ENCODE results near the gene DNAJC27.

Gene DNAJC27

DNA sequence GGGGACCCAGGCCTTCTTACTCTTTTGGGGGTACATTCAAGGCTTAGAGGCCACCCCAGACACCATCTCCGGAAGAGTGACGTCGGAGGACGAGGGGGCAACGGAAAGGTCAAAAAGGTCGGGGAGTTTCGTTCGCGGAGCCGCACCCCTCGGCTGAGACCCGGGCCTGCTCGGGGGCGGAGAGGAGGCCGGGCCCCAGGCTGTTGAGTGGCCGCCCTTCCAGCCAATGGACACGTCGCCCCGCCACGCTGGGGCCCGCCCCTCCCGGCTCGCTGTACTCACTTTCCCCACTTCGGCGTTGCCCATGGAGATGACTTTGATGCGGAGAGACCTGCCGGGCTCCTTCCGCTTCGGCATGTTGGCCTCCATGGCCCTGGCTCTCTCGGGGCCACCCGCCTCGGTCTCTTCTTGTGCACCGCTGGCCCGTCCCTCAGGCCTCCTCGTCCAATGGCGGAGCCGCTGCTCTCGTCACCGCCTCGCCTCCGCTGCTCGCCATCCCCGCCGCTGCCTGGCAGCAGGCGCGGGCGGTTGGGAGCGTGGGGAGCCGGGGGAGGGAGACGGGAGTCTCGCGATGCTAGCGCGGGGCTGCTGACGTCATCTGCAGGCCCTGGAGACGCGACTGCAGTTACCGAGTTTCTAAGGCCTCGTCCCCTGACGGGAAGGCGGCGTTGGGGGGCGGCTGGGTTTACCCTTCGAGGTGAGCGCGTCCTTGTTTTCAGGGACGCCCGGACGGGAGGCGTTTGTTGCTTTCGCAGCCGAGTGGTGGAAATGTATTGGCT lies at the start of gene DNAJC27:
DNAJC27 (minus strand) TSS at position 420 of the 779 bp plus-strand sequence; CDS start at position 369, 51 bp downstream.
- TF ChIP-seq GATA3 (IDR thresholded peaks at IDR 0.05; ENCODE audit: low read depth, low read length) (no peak), GATA2 (IDR thresholded peaks at IDR 0.05; ENCODE audit: low read depth, low read length) (no peak)

GRCh38 chr2:25018681-25019080 lies 46.9 kb upstream of the DNAJC27 start:
- TF ChIP-seq GATA2 (IDR thresholded peaks at IDR 0.05; ENCODE audit: low read depth, low read length) (no peak), GATA3 (IDR thresholded peaks at IDR 0.05; ENCODE audit: low read depth, low read length) (no peak)

- TF ChIP-seq GATA3 (IDR thresholded peaks at IDR 0.05; ENCODE audit: low read depth, low read length), result peak; percentile 97
- TF ChIP-seq GATA2 (IDR thresholded peaks at IDR 0.05; ENCODE audit: low read depth, low read length), result peak; percentile 99
Observed at GRCh38 chr2:25014631-25015030, 42.9 kb upstream of the DNAJC27 start.

GRCh38 chr2:25009954-25010353 lies 38.2 kb upstream of the DNAJC27 start:
- TF ChIP-seq GATA3 (IDR thresholded peaks at IDR 0.05; ENCODE audit: low read depth, low read length), result no peak
- TF ChIP-seq GATA2 (IDR thresholded peaks at IDR 0.05; ENCODE audit: low read depth, low read length), result no peak

DNA sequence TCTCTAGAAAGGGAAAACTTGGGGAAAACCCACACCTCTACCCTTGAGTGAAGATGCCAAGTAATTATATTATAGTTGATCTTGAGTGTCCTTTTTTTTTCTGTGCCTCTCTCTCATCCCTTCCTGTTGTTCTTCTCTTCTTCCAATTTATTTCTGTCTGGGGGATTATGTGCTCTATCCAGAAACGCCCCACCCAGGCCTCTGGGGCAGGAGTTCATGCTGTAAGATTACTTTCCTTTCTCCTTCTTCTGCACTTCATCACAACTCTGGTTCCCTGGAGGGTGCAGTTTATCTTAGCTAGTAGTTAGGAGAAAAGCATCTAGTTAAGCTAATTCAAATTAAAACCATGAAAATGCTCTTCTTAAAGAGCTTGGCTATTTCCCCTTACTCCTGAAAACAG lies 30.3 kb upstream of the DNAJC27 start:
- TF ChIP-seq GATA3 (IDR thresholded peaks at IDR 0.05; ENCODE audit: low read depth, low read length) (no peak), GATA2 (IDR thresholded peaks at IDR 0.05; ENCODE audit: low read depth, low read length) (no peak)

- no peak for TF ChIP-seq GATA3 (IDR thresholded peaks at IDR 0.05; ENCODE audit: low read depth, low read length)
- no peak for TF ChIP-seq GATA2 (IDR thresholded peaks at IDR 0.05; ENCODE audit: low read depth, low read length)
Observed at GRCh38 chr2:25001325-25001637, 29.5 kb upstream of the DNAJC27 start.

DNA sequence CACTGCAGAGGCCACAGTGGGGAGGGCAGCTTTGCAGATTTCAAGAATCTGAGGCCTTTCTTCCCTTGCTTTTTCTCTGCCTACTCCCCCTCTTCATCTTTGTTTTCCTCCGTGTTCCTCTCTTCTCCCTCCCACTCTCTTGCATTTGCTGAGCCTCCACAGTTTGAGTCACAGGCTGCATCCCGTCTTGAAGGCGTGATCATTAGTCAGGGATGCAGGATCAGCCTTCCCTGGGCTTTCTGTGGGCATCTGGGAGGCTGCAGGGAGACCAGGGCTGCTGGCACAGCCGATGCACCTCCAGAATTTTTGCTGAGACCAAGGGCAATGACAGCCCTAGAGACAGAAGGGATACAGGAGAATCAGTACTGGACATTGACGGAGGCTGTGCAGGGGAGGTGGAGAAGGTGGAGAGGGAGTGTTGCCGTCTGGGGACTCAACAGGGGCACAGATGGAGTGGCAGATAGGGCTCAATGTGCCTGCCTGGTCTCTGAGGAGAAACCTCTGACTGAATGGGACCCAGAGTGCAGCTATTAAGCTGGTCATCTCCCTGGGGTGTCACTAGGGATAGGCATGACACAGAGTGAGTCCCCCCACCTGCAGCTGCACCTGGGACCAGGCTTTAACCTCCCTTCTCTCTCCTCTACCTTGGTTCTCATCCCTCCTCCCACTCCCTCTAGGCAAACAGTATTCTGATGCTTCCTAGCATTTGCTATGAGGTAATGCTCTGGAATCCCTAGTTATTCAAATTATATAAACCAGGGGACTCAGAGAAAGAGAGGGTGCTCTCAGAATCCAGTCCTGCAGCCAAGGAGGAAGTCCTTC lies 29.0 kb upstream of the DNAJC27 start:
- TF ChIP-seq GATA3 (IDR thresholded peaks at IDR 0.05; ENCODE audit: low read depth, low read length) (no peak), GATA2 (IDR thresholded peaks at IDR 0.05; ENCODE audit: low read depth, low read length) (peak; percentile 82)

- TF ChIP-seq GATA3 (IDR thresholded peaks at IDR 0.05; ENCODE audit: low read depth, low read length) (no peak), GATA2 (IDR thresholded peaks at IDR 0.05; ENCODE audit: low read depth, low read length) (no peak)
Observed at GRCh38 chr2:25000036-25000435, 28.3 kb upstream of the DNAJC27 start.

- TF ChIP-seq GATA3 (IDR thresholded peaks at IDR 0.05; ENCODE audit: low read depth, low read length) (no peak), GATA2 (IDR thresholded peaks at IDR 0.05; ENCODE audit: low read depth, low read length) (no peak)
Observed at GRCh38 chr2:24994146-24994724, 22.5 kb upstream of the DNAJC27 start.

- TF ChIP-seq GATA2 (IDR thresholded peaks at IDR 0.05; ENCODE audit: low read depth, low read length) (no peak; the same call in 1 of the 2 replicates), GATA3 (IDR thresholded peaks at IDR 0.05; ENCODE audit: low read depth, low read length) (no peak)
Observed at GRCh38 chr2:24993406-24994145, 21.8 kb upstream of the DNAJC27 start.

- TF ChIP-seq GATA3 (IDR thresholded peaks at IDR 0.05; ENCODE audit: low read depth, low read length), result no peak
- TF ChIP-seq GATA2 (IDR thresholded peaks at IDR 0.05; ENCODE audit: low read depth, low read length), result no peak
Observed at GRCh38 chr2:24986372-24986771, 14.6 kb upstream of the DNAJC27 start.

DNA sequence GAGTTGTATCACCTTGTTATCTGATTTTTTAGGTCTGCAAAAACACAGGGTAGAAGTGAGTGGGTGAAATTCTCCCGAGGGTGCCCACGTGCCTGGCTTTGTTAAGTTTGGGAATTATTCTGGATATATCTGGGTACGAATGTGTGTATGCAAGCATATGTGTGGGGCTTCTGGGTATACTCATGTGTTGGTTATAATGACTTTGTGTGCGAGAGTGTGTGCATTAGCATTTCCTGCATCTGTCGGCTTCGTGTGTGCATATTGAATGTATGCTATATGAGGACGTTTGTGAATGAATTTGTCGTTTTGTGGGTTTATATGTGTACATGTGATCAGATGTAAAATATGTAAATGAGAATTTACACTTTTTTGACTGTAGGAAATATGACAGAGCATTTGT lies 13.8 kb upstream of the DNAJC27 start:
- TF ChIP-seq GATA2 (IDR thresholded peaks at IDR 0.05; ENCODE audit: low read depth, low read length) (no peak), GATA3 (IDR thresholded peaks at IDR 0.05; ENCODE audit: low read depth, low read length) (no peak)

DNA sequence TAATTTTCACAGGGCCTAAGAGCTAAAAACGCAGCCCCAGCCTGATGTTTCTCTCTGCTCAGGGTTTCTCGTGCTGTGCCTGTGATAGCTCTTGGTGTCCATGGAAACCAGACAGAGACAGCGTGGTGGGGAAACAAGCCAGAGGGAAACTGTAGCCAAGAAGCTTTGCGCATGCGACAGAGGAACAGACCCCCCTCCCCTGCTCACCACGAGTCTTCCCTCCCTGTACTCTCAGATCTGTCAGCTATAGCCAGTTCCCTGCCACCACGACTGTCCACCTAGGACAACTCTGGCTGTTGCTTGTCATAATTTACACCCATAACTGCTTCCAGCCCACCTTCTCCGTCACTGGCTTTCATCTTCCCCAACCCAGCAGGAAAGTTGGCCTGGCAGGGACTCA lies 13.2 kb upstream of the DNAJC27 start:
- TF ChIP-seq GATA2 (IDR thresholded peaks at IDR 0.05; ENCODE audit: low read depth, low read length) (no peak), GATA3 (IDR thresholded peaks at IDR 0.05; ENCODE audit: low read depth, low read length) (no peak)
